ENCODE results near the gene PCDHGC5.

The PCDHGC5 gene

GRCh38 chr5:141488591-141489561, at the start of gene PCDHGC5:
Gene PCDHGC5, plus strand, starts transcription at chr5:141489081. Its CDS starts 160 bp downstream, at chr5:141489241.
- no peak for DNase-seq (ENCODE audit: low read depth)

GRCh38 chr5:141439411-141440141, 49.3 kb upstream of the PCDHGC5 start:
- DNase-seq (ENCODE audit: low read depth): no peak

GRCh38 chr5:141440341-141440740, 48.5 kb upstream of the PCDHGC5 start:
- no peak for DNase-seq (ENCODE audit: low read depth)

GRCh38 chr5:141441571-141442170, 47.2 kb upstream of the PCDHGC5 start:
- no peak for DNase-seq (ENCODE audit: low read depth)

- no peak for DNase-seq (ENCODE audit: low read depth)
These were observed 23.5 kb upstream of the PCDHGC5 start for GRCh38 chr5:141465351-141465750.

- DNase-seq (ENCODE audit: low read depth): no peak
These were observed 13.2 kb upstream of the PCDHGC5 start, which contains the start of gene PCDHGC3 for GRCh38 chr5:141475625-141476131. Gene PCDHGC3, plus strand, starts transcription at chr5:141475966. Its CDS starts 151 bp downstream, at chr5:141476117.

- DNase-seq (ENCODE audit: low read depth): no peak
These were observed 12.6 kb upstream of the PCDHGC5 start for GRCh38 chr5:141476132-141476911.

GRCh38 chr5:141477044-141477575, 11.8 kb upstream of the PCDHGC5 start:
- no peak for DNase-seq (ENCODE audit: low read depth)

- DNase-seq (ENCODE audit: low read depth): no peak
These were observed 11.1 kb upstream of the PCDHGC5 start for GRCh38 chr5:141477815-141478214.

GRCh38 chr5:141478321-141478945, 10.4 kb upstream of the PCDHGC5 start:
- no peak for DNase-seq (ENCODE audit: low read depth)

- DNase-seq (ENCODE audit: low read depth): no peak
These were observed 9.1 kb upstream of the PCDHGC5 start for GRCh38 chr5:141479776-141480175.

- DNase-seq (ENCODE audit: low read depth): no peak
These were observed 5.0 kb upstream of the PCDHGC5 start for GRCh38 chr5:141483902-141484301.

- no peak for DNase-seq (ENCODE audit: low read depth)
These were observed 4.6 kb upstream of the PCDHGC5 start for GRCh38 chr5:141484310-141484640.

GRCh38 chr5:141484641-141485311, 4.1 kb upstream of the PCDHGC5 start, which contains the start of gene PCDHGC4:
Gene PCDHGC4, plus strand, starts transcription at chr5:141485030. Its CDS starts 144 bp downstream, at chr5:141485174.
- DNase-seq (ENCODE audit: low read depth): no peak

- no peak for DNase-seq (ENCODE audit: low read depth)
These were observed 3.4 kb upstream of the PCDHGC5 start for GRCh38 chr5:141485321-141486055.

- no peak for DNase-seq (ENCODE audit: low read depth)
These were observed 2.8 kb upstream of the PCDHGC5 start for GRCh38 chr5:141486091-141486490.

- DNase-seq (ENCODE audit: low read depth): no peak
These were observed 1.8 kb upstream of the PCDHGC5 start for GRCh38 chr5:141487131-141487530.

GRCh38 chr5:141489841-141490240, 960 bp downstream of the PCDHGC5 start:
- DNase-seq (ENCODE audit: low read depth): no peak

- no peak for DNase-seq (ENCODE audit: low read depth)
These were observed 1.4 kb downstream of the PCDHGC5 start for GRCh38 chr5:141490271-141490670.

Measured in activated gamma-delta T cell treated with anti-CD3 and anti-CD28 coated beads, Interleukin-2, amount 50 U/mL, for 16 hours (primary cell).